ENCODE measurements around the gene VILL.

DNA sequence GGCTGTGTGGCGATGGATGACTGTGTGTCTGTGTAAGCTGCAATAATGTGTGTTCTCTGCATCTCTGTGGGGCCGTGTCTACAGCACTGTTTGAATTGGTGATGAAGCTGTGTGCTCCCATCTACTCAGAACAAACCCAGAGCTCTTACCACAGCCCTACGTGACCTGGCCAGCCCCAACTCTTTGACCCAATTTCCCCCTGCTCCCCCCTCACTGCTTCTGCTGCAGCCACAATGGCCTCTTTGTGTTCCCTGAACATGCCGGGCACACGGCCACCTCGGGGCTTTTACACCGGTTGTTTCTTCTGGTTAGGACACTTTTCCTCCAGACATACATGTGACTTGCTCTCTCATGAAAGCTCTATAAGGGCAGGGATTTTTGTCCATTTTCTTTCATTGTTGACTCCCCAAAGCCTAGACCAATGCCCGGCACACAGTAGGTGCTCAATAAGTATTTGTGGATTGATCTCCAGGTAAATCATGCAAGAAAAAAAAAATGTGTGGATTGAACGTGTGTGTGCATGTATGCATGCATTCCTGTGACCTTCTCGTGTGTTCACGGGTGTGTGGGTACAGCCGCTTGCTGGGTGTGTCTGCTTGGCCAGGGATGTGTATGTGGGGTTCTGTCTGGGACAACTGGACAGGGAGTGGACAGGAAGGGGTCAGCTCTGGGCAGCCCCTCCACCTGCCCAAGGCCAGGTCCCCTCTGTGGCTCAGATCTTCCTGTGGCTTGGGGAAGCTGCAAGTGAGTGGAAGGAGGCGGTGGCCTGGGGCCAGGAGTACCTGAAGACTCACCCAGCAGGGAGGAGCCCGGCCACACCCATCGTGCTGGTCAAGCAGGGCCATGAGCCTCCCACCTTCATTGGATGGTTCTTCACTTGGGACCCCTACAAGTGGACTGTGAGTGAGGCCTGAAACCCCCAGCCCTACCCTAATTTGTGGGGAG, 14.8 kb downstream of the VILL start:
- no peak for TF ChIP-seq POLR2AphosphoS5 (IDR thresholded peaks at IDR 0.05; ENCODE audit: low read depth, low read length)
- no peak for TF ChIP-seq POLR2A (IDR thresholded peaks at IDR 0.05; ENCODE audit: borderline replicate concordance, extremely low read depth, insufficient read depth, insufficient read length)
- no peak for TF ChIP-seq ZNF274 (IDR thresholded peaks at IDR 0.05; ENCODE audit: low read depth, low read length)
- TF ChIP-seq, protein P1, sequence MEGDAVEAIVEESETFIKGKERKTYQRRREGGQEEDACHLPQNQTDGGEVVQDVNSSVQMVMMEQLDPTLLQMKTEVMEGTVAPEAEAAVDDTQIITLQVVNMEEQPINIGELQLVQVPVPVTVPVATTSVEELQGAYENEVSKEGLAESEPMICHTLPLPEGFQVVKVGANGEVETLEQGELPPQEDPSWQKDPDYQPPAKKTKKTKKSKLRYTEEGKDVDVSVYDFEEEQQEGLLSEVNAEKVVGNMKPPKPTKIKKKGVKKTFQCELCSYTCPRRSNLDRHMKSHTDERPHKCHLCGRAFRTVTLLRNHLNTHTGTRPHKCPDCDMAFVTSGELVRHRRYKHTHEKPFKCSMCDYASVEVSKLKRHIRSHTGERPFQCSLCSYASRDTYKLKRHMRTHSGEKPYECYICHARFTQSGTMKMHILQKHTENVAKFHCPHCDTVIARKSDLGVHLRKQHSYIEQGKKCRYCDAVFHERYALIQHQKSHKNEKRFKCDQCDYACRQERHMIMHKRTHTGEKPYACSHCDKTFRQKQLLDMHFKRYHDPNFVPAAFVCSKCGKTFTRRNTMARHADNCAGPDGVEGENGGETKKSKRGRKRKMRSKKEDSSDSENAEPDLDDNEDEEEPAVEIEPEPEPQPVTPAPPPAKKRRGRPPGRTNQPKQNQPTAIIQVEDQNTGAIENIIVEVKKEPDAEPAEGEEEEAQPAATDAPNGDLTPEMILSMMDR (IDR thresholded peaks at IDR 0.05 in 2 of 3, conservative IDR thresholded peaks at IDR 0.05 in 1 of 3; ENCODE audit: borderline replicate concordance in 1 of 3, insufficient read depth in 1 of 3, low read depth in 2 of 3, low read length in 2 of 3) = no peak
- TF ChIP-seq EZH2 (IDR thresholded peaks at IDR 0.05) = no peak
- TF ChIP-seq YY1 (IDR thresholded peaks at IDR 0.05; ENCODE audit: extremely low read depth, insufficient replicate concordance, low read depth, low read length) = no peak
- TF ChIP-seq JUND (IDR thresholded peaks at IDR 0.05) = no peak
